ENCODE data around the gene ACSL6. TPM values are rescaled to one million over a fixed set of nuclear protein-coding genes. Genes with fewer than 3 reads are reported as not detected.

Gene ACSL6
- total RNA-seq, 1 donor from 2014 or later: not detected

GRCh38 chr5:131926168-131926567 lies 85.3 kb downstream of the ACSL6 start:
- Histone ChIP-seq H3K4me2 (no peak overlapping the region), H2AFZ (replicated peaks) (no peak overlapping the region), H3K4me3 (no peak overlapping the region), H3F3A (ENCODE audit: low read depth) (no peaks in the 10 kb centered on the region), H3K27me3 (no peaks in the 10 kb centered on the region), H3K4me1 (no peaks in the 10 kb centered on the region), H3K27ac (no peak overlapping the region), H3K9ac (no peak overlapping the region), H3K9me3 (ENCODE audit: low read depth) (no peaks in the 10 kb centered on the region), H4K20me1 (ENCODE audit: low read depth) (no peaks in the 10 kb centered on the region), H3K36me3 (no peaks in the 10 kb centered on the region), H3K79me2 (ENCODE audit: low read depth) (no peaks in the 10 kb centered on the region)
- no peak for DNase-seq (ENCODE audit: low spot score)
- TF ChIP-seq EZH2 (IDR thresholded peaks at IDR 0.05): no peak
- no peak for TF ChIP-seq CTCF (IDR thresholded peaks at IDR 0.05)
- no peak for TF ChIP-seq EZH2phosphoT487 (IDR thresholded peaks at IDR 0.05)
- H3K4me3 Mint-ChIP-seq: no peak overlapping the region
- peaks cover 20% of the 10 kb centered on the region for H3K9me3 Mint-ChIP-seq
- no peaks in the 10 kb centered on the region for H3K36me3 Mint-ChIP-seq
- H3K4me1 Mint-ChIP-seq: no peaks in the 10 kb centered on the region
- H3K27ac Mint-ChIP-seq: no peak overlapping the region
- no peaks in the 10 kb centered on the region for H3K27me3 Mint-ChIP-seq (ENCODE audit: insufficient read depth, low read depth)

- H3K9me3 ChIP-seq (ENCODE audit: low read depth): no peaks in the 10 kb centered on the region
- Mint-ChIP-seq H3K4me3 (no peak overlapping the region), H3K9me3 (no peaks in the 10 kb centered on the region), H3K27ac (no peak overlapping the region), H3K36me3 (no peaks in the 10 kb centered on the region), H3K4me1 (no peaks in the 10 kb centered on the region), H3K27me3 (ENCODE audit: insufficient read depth, low read depth) (no peaks in the 10 kb centered on the region)
- TF ChIP-seq EZH2 (IDR thresholded peaks at IDR 0.05) (no peak), EZH2phosphoT487 (IDR thresholded peaks at IDR 0.05) (no peak), CTCF (IDR thresholded peaks at IDR 0.05) (no peak)
- no peak overlapping the region for H2AFZ ChIP-seq (replicated peaks)
- H3K4me3 ChIP-seq: no peak overlapping the region
- H3K36me3 ChIP-seq: no peaks in the 10 kb centered on the region
- no peak overlapping the region for H3K4me2 ChIP-seq
- no peak overlapping the region for H3K27ac ChIP-seq
- H3F3A ChIP-seq (ENCODE audit: low read depth): no peaks in the 10 kb centered on the region
- no peak overlapping the region for H3K9ac ChIP-seq
- H4K20me1 ChIP-seq (ENCODE audit: low read depth): no peaks in the 10 kb centered on the region
- H3K4me1 ChIP-seq: no peaks in the 10 kb centered on the region
- H3K79me2 ChIP-seq (ENCODE audit: low read depth): no peaks in the 10 kb centered on the region
- H3K27me3 ChIP-seq: no peaks in the 10 kb centered on the region
- DNase-seq (ENCODE audit: low spot score): no peak
These were observed 95.0 kb downstream of the ACSL6 start for GRCh38 chr5:131916481-131916880.

- Mint-ChIP-seq H3K27ac (no peak overlapping the region), H3K27me3 (ENCODE audit: insufficient read depth, low read depth) (no peaks in the 10 kb centered on the region), H3K9me3 (no peaks in the 10 kb centered on the region), H3K4me1 (no peaks in the 10 kb centered on the region), H3K36me3 (no peaks in the 10 kb centered on the region), H3K4me3 (no peak overlapping the region)
- Histone ChIP-seq H3K36me3 (no peaks in the 10 kb centered on the region), H3K4me1 (no peaks in the 10 kb centered on the region), H3K4me2 (no peak overlapping the region), H3K9ac (no peak overlapping the region), H3K9me3 (ENCODE audit: low read depth) (no peaks in the 10 kb centered on the region), H3K27me3 (no peaks in the 10 kb centered on the region), H4K20me1 (ENCODE audit: low read depth) (no peaks in the 10 kb centered on the region), H3K79me2 (ENCODE audit: low read depth) (no peaks in the 10 kb centered on the region), H2AFZ (replicated peaks) (no peak overlapping the region), H3K4me3 (no peak overlapping the region), H3K27ac (no peak overlapping the region), H3F3A (ENCODE audit: low read depth) (no peaks in the 10 kb centered on the region)
- TF ChIP-seq CTCF (IDR thresholded peaks at IDR 0.05) (no peak), EZH2 (IDR thresholded peaks at IDR 0.05) (no peak), EZH2phosphoT487 (IDR thresholded peaks at IDR 0.05) (no peak)
- DNase-seq (ENCODE audit: low spot score): no peak
These were observed 97.0 kb downstream of the ACSL6 start for GRCh38 chr5:131914472-131914871.

Measured in neural progenitor cell (in vitro differentiated cells).